HepG2 (cell line): ENCODE data around the gene GP1BA. TPM values are rescaled to one million over a fixed set of nuclear protein-coding genes. Genes with fewer than 3 reads are reported as not detected.

Experiments used
- CBX5 ChIP-seq: sonication (generic); formaldehyde crosslinking; IDR thresholded peaks from 2 replicates; pipeline ENCODE4 v1.4.0; 2020; ENCODE audit warnings: missing genetic modification reagents, borderline replicate concordance
- ELF3 ChIP-seq: IDR thresholded peaks from 2 replicates; pipeline ENCODE4 v1.6.1; 2016; ENCODE audit warnings: missing genetic modification reagents, missing compliant biosample characterization
- ETV5 ChIP-seq: IDR thresholded peaks from 2 replicates; pipeline ENCODE4 v1.6.1; 2018; ENCODE audit warnings: missing biosample characterization, missing genetic modification reagents, inconsistent platforms, borderline replicate concordance
- FUBP1 ChIP-seq: sonication (generic); formaldehyde crosslinking; IDR thresholded peaks from 2 replicates; pipeline ENCODE4 v1.5.1; 2020; ENCODE audit warnings: missing genetic modification reagents, mild to moderate bottlenecking, borderline replicate concordance
- GMEB1 ChIP-seq: sonication (generic); formaldehyde crosslinking; IDR thresholded peaks from 2 replicates; pipeline ENCODE4 v1.5.1; 2020; ENCODE audit warnings: missing genetic modification reagents, mild to moderate bottlenecking, borderline replicate concordance
- ISL2 ChIP-seq: sonication (generic); formaldehyde crosslinking; IDR thresholded peaks from 2 replicates; pipeline ENCODE4 v1.5.0; 2020; ENCODE audit warnings: missing genetic modification reagents
- MAZ ChIP-seq, 2 experiments: sonication (generic) in 1 of 2; formaldehyde crosslinking in 1 of 2; IDR thresholded peaks; 2 replicates each; pipeline versions ENCODE4 v1.5.0 to v1.6.1; 2012 to 2020; ENCODE audit warnings: low read depth in 2 of 2, mild to moderate bottlenecking in 2 of 2, borderline replicate concordance in 1 of 2, improper control_type of control experiment in 1 of 2, low read length in 1 of 2, missing genetic modification reagents in 1 of 2, moderate library complexity in 1 of 2
- MIER2 ChIP-seq: IDR thresholded peaks from 2 replicates; pipeline ENCODE4 v1.6.1; 2016; ENCODE audit warnings: missing biosample characterization, missing genetic modification reagents
- RBAK ChIP-seq: sonication (generic); formaldehyde crosslinking; IDR thresholded peaks from 2 replicates; pipeline ENCODE4 v1.5.1; 2020; ENCODE audit warnings: mild to moderate bottlenecking, missing genetic modification reagents
- RFX1 ChIP-seq: fragments of 450-650 bp; IDR thresholded peaks from 2 replicates; pipeline ENCODE4 v1.6.1; 2017
- SRY ChIP-seq: sonication (generic); formaldehyde crosslinking; IDR thresholded peaks from 2 replicates; pipeline ENCODE4 v1.8.0; 2022; ENCODE audit warnings: mild to moderate bottlenecking, missing genetic modification reagents
- ZFY ChIP-seq: sonication (generic); formaldehyde crosslinking; IDR thresholded peaks from 2 replicates; pipeline ENCODE4 v1.4.0; 2020; ENCODE audit warnings: missing genetic modification reagents
- ZNF20 ChIP-seq: sonication (generic); formaldehyde crosslinking; IDR thresholded peaks from 2 replicates; pipeline ENCODE4 v1.4.0; 2020; ENCODE audit warnings: mild to moderate bottlenecking, moderate library complexity, missing genetic modification reagents
- polyA plus RNA-seq, 8 experiments: library from polyadenylated mRNA; depleted of rRNA in 3 of 8; stranded (reverse) in 7 of 8; unstranded in 1 of 8; fragments of >200 nt; fragmentation: Illumina TruSeq in 4 of 8; extraction: Trizol in 4 of 8; gene quantifications; 2 replicates each; pipeline versions ENCODE4 v1.2.1 to v1.2.3, GENCODE V29; 2011 to 2016; ENCODE audit warnings: low read depth in 4 of 8, missing spikeins in 1 of 8, mixed read lengths in 1 of 8; ENCODE audit not compliant: insufficient read depth in 1 of 8
- total RNA-seq, 5 experiments: library from RNA; depleted of rRNA; stranded (reverse); fragments of >200 nt; fragmentation: Illumina TruSeq; extraction: Trizol; gene quantifications; 2 replicates each; pipeline ENCODE4 v1.2.3, GENCODE V29; 2016; ENCODE audit warnings: low read depth in 1 of 5
- TF ChIP-seq, protein P1 (sequence below): sonication (generic); formaldehyde crosslinking; IDR thresholded peaks from 2 replicates; pipeline ENCODE4; 2020; ENCODE audit warnings: missing genetic modification reagents, mild to moderate bottlenecking, borderline replicate concordance
- TF ChIP-seq, protein P2 (sequence below): sonication (generic); formaldehyde crosslinking; IDR thresholded peaks from 2 replicates; pipeline ENCODE4 v1.5.1; 2020; ENCODE audit warnings: mild to moderate bottlenecking, missing genetic modification reagents, borderline replicate concordance
- TF ChIP-seq, protein P3 (sequence below): sonication (generic); formaldehyde crosslinking; IDR thresholded peaks from 2 replicates; pipeline ENCODE4 v1.4.0; 2020; ENCODE audit warnings: missing genetic modification reagents, mild to moderate bottlenecking, borderline replicate concordance

The GP1BA gene
- total and polyA plus RNA-seq, 2 of the 13 experiments (the other 11 are each of a cell fraction or from before 2014, with no cell fraction given) = not detected

DNA sequence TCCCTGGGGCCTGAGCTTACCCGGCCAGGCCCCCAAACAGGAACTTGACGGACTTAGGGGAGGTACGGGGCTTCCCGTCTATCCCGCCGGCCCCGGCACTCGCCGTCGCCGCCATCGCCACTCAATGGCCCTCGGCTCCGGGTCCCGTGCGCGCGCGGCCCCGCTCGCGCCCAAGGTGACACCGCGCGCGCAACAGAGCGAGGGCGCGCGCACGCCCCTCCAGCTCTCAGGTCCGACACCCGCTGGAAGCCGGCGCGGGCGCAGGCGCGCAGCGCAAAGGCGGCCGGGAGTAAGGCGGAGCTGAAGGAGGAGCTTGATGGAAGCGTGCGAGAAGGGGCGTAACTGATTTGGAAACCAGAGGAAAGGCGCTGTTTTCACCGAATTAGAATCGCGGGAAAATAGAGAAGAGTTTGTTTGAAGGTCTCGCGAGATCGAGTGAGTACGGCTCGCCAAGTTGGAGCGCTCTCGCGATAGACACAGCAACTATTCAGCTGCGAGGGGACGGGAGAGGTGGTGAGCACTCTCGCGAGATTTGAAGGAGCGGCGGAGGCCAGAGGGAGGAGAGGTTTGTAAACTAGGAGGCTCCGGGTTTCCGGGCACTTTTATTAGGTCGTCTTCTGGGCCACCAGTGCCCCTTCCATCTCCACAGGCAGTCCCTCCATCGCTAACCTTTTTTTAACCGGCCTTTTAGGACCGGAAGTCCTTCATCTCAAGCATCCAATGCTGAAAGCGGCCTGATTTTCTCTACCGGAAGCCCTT lies 7.9 kb downstream of the GP1BA start, which contains the start of the genes RNF167 and SLC25A11 (continued):
- TF ChIP-seq, protein P1, sequence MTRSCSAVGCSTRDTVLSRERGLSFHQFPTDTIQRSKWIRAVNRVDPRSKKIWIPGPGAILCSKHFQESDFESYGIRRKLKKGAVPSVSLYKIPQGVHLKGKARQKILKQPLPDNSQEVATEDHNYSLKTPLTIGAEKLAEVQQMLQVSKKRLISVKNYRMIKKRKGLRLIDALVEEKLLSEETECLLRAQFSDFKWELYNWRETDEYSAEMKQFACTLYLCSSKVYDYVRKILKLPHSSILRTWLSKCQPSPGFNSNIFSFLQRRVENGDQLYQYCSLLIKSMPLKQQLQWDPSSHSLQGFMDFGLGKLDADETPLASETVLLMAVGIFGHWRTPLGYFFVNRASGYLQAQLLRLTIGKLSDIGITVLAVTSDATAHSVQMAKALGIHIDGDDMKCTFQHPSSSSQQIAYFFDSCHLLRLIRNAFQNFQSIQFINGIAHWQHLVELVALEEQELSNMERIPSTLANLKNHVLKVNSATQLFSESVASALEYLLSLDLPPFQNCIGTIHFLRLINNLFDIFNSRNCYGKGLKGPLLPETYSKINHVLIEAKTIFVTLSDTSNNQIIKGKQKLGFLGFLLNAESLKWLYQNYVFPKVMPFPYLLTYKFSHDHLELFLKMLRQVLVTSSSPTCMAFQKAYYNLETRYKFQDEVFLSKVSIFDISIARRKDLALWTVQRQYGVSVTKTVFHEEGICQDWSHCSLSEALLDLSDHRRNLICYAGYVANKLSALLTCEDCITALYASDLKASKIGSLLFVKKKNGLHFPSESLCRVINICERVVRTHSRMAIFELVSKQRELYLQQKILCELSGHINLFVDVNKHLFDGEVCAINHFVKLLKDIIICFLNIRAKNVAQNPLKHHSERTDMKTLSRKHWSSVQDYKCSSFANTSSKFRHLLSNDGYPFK (CRISPR knock-in tag) = no peak; the same call in 1 of the 2 replicates
- TF ChIP-seq ISL2 (CRISPR knock-in tag) = peak; percentile 7; the same call in 1 of the 2 replicates
- no peak for TF ChIP-seq MAZ (IDR thresholded peaks at IDR 0.05; ENCODE audit: borderline replicate concordance, low read depth, low read length)
- peak; percentile 64; the same call in 1 of the 2 replicates for TF ChIP-seq MAZ (CRISPR knock-in tag; IDR thresholded peaks at IDR 0.05; ENCODE audit: low read depth)
- TF ChIP-seq, protein P2, sequence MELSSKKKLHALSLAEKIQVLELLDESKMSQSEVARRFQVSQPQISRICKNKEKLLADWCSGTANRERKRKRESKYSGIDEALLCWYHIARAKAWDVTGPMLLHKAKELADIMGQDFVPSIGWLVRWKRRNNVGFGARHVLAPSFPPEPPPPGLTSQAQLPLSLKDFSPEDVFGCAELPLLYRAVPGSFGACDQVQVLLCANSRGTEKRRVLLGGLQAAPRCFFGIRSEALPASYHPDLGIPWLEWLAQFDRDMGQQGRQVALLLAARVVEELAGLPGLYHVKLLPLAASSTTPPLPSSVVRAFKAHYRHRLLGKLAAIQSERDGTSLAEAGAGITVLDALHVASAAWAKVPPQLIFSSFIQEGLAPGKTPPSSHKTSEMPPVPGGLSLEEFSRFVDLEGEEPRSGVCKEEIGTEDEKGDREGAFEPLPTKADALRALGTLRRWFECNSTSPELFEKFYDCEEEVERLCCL (CRISPR knock-in tag) = no peak
- peak; percentile 10; the same call in 1 of the 2 replicates for TF ChIP-seq ELF3 (CRISPR knock-in tag)
- no peak for TF ChIP-seq RBAK (CRISPR knock-in tag)
- no peak for TF ChIP-seq MIER2 (CRISPR knock-in tag)
- TF ChIP-seq RFX1 = no peak
- TF ChIP-seq ZNF20 (CRISPR knock-in tag) = no peak
- TF ChIP-seq GMEB1 = peak; percentile 85
- TF ChIP-seq, protein P3, sequence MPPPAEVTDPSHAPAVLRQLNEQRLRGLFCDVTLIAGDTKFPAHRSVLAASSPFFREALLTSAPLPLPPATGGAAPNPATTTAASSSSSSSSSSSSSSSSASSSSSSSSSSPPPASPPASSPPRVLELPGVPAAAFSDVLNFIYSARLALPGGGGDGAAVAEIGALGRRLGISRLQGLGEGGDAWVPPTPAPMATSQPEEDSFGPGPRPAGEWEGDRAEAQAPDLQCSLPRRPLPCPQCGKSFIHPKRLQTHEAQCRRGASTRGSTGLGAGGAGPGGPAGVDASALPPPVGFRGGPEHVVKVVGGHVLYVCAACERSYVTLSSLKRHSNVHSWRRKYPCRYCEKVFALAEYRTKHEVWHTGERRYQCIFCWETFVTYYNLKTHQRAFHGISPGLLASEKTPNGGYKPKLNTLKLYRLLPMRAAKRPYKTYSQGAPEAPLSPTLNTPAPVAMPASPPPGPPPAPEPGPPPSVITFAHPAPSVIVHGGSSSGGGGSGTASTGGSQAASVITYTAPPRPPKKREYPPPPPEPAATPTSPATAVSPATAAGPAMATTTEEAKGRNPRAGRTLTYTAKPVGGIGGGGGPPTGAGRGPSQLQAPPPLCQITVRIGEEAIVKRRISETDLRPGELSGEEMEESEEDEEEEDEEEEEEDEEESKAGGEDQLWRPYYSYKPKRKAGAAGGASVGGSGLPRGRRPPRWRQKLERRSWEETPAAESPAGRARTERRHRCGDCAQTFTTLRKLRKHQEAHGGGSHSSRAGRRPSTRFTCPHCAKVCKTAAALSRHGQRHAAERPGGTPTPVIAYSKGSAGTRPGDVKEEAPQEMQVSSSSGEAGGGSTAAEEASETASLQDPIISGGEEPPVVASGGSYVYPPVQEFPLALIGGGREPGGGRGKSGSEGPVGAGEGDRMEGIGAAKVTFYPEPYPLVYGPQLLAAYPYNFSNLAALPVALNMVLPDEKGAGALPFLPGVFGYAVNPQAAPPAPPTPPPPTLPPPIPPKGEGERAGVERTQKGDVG (CRISPR knock-in tag) = no peak
- TF ChIP-seq FUBP1 (CRISPR knock-in tag) = no peak
- no peak for TF ChIP-seq SRY (CRISPR knock-in tag)
- TF ChIP-seq ZFY (CRISPR knock-in tag) = peak; percentile 72
- no peak for TF ChIP-seq CBX5 (CRISPR knock-in tag)
- TF ChIP-seq ETV5 (CRISPR knock-in tag) = peak; percentile 7; the same call in 1 of the 2 replicates
